ENCODE measurements around the gene NAA10. TPM values are rescaled to one million over a fixed set of nuclear protein-coding genes. Genes with fewer than 3 reads are reported as not detected.
A peak's percentile ranks its signal among the peaks of the same experiment; 100 is the strongest.

The NAA10 gene
- total RNA-seq, 2 experiments from 2014 or later, result 98.9 to 106 TPM

- Mint-ChIP-seq H3K4me3 (peak overlapping the region; percentile 88), H3K27me3 (ENCODE audit: low read depth) (no peaks in the 10 kb centered on the region), H3K36me3 (ENCODE audit: low read depth) (peaks cover 20% of the 10 kb centered on the region), H3K4me1 (ENCODE audit: low read depth) (peaks cover 31% of the 10 kb centered on the region), H3K27ac (peak overlapping the region; percentile 85), H3K9me3 (ENCODE audit: insufficient read depth) (no peaks in the 10 kb centered on the region)
- ATAC-seq (no peak), DNase-seq (no peak)
- ChIA-PET POLR2A (interaction anchor here (0.9 kb wide), 1 partner anchor 36 kb away, joined by 3 read pairs; no protein-coding TSS in a partner anchor), CTCF (interaction anchor here (1.2 to 1.8 kb wide), 2 partner anchors 13 to 23 kb away, joined by 4 to 12 read pairs; no protein-coding TSS in a partner anchor)
These were observed 1.1 kb downstream of the NAA10 start for GRCh38 chrX:153933748-153934147.

DNA sequence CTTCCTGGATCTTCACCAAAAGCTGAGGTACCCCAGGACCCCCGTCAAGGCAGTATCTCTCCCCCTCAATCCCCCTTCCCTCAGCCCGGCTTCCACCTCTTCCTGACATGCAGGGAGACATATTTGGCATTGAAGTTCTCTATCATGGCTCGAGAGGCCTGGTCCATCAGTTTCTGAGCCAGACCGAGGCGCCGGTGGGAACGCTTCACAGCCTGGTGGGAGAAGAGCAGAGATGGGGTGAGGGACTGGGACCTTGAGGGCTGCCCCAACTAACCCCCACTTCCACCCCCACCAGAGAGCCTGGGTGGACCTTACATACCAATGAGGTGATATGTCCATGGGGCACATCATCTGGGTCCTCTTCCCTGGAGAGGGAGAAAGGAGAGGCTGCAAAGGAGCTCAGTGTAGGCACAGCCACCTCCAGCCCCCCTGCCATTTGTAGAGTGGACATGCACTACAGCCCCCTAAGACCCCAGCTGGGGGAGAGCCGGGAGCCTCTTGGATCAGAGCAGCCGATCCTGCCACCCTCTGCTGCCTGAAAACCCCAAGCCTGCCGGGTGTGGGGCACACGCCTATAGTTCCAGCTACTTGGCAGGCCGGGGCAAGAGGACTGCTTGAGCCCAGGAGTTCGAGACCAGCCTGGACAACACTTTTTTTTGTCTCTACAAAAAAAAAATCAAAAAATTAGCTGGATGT lies 2.5 kb downstream of the NAA10 start:
- CTCF ChIA-PET, result interaction anchor here (1.5 kb wide), 1 partner anchor 15 kb away, joined by 4 read pairs; no protein-coding TSS in a partner anchor

GRCh38 chrX:153931748-153932147 lies 3.1 kb downstream of the NAA10 start:
- Mint-ChIP-seq H3K4me1 (ENCODE audit: low read depth) (peaks cover 33% of the 10 kb centered on the region), H3K27me3 (ENCODE audit: low read depth) (no peaks in the 10 kb centered on the region), H3K27ac (peak overlapping the region; percentile 72), H3K36me3 (ENCODE audit: low read depth) (peaks cover 20% of the 10 kb centered on the region), H3K9me3 (ENCODE audit: insufficient read depth) (no peaks in the 10 kb centered on the region), H3K4me3 (no peak overlapping the region)
- POLR2A ChIA-PET, result no interaction called here
- CTCF ChIA-PET, result interaction anchor here (1.5 kb wide), 1 partner anchor 15 kb away, joined by 4 read pairs; no protein-coding TSS in a partner anchor
- ATAC-seq, result no peak
- no peak for DNase-seq

More for the DNA sequence above, 2.5 kb downstream of the NAA10 start:
- peaks cover 20% of the 10 kb centered on the region for H3K36me3 Mint-ChIP-seq (ENCODE audit: low read depth)
- H3K4me1 Mint-ChIP-seq (ENCODE audit: low read depth), result peaks cover 33% of the 10 kb centered on the region
- H3K4me3 Mint-ChIP-seq, result no peak overlapping the region
- no peak for DNase-seq
- POLR2A ChIA-PET, result no interaction called here
- H3K27ac Mint-ChIP-seq, result no peak overlapping the region
- ATAC-seq, result no peak
- H3K27me3 Mint-ChIP-seq (ENCODE audit: low read depth), result no peaks in the 10 kb centered on the region
- H3K9me3 Mint-ChIP-seq (ENCODE audit: insufficient read depth), result no peaks in the 10 kb centered on the region

DNA sequence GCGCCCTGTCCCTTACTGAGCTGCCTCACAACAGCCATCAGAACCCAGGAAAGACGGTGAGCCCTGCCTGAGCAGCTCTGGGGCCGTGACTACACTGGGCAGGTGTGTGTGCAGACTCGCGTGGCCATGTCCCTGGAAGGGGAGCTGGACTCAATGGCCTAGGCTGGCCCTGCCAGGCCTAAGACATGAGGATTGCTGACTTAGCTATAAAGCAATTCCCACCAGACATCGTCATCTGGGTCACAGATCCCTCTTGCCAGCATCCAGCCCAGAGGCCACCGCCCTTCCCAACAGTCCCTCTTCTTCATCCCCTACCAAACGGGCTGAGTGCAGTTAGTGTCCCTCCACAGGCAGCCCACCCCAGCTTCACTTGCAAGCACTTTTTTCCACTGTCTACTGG lies 3.7 kb downstream of the NAA10 start:
- peak overlapping the region; percentile 72 for H3K27ac Mint-ChIP-seq
- no peaks in the 10 kb centered on the region for H3K27me3 Mint-ChIP-seq (ENCODE audit: low read depth)
- no peak overlapping the region for H3K4me3 Mint-ChIP-seq
- peaks cover 20% of the 10 kb centered on the region for H3K36me3 Mint-ChIP-seq (ENCODE audit: low read depth)
- H3K4me1 Mint-ChIP-seq (ENCODE audit: low read depth), result peaks cover 31% of the 10 kb centered on the region
- ATAC-seq (no peak), DNase-seq (no peak)
- POLR2A ChIA-PET, result interaction anchor here (9.3 kb wide), 1 partner anchor 17 kb away, joined by 84 read pairs; the partner anchor contains the start of gene RENBP
- H3K9me3 Mint-ChIP-seq (ENCODE audit: insufficient read depth), result no peaks in the 10 kb centered on the region
- CTCF ChIA-PET, result interaction anchor here (10.6 kb wide), 1 partner anchor 18 kb away, joined by 228 read pairs; the partner anchor contains the start of gene RENBP

DNA sequence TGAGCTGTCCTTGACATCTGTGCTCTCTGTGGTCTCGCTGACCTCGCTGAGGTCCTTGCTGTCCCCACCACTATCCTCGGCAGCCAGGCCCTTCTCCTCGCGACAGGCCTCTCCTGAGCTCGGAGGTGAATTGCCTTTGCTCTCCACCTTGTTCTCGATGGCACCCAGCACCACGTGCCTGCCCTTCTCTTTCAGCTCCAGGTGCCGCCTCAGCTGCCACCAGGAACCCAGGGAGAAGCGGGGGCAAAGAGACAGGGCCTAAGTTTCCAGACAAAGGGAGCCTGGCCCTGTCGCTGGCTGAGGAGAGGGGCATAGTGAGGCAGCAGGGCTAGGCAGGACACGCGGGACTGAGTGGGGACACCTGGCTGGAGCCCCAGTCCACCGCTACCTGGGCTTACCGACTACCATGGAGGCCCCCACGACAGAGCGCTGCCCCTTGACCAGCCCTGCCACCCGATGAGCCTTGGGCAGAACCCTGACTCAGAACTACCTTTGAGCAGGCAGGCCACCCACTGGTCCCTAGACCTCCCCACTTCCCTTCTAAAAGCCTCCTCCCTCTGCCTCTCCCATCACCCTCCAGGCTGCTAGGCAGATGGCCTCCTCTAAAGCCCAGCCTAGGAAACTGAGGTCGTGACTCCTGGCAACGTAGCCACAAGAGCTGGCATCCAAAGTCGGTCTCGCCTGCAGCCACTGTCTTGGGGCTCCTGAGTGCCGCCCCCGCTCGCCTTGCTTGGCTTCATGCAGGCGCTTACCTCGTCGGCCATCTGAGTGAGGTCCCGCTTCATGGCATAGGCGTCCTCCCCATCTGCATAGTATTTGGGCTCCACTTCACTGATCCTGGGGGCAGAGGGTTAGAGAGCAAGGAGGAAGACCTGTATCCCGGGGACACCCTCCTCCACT lies 4.6 kb downstream of the NAA10 start:
- no peak for DNase-seq
- no peak overlapping the region for H3K4me3 Mint-ChIP-seq
- ChIA-PET POLR2A (interaction anchor here (9.3 kb wide), 1 partner anchor 17 kb away, joined by 84 read pairs; the partner anchor contains the start of gene RENBP), CTCF (interaction anchor here (10.6 kb wide), 1 partner anchor 19 kb away, joined by 228 read pairs; the partner anchor contains the start of gene RENBP)
- no peak for ATAC-seq
- H3K36me3 Mint-ChIP-seq (ENCODE audit: low read depth), result peaks cover 23% of the 10 kb centered on the region
- no peaks in the 10 kb centered on the region for H3K9me3 Mint-ChIP-seq (ENCODE audit: insufficient read depth)
- peaks cover 28% of the 10 kb centered on the region for H3K4me1 Mint-ChIP-seq (ENCODE audit: low read depth)
- H3K27me3 Mint-ChIP-seq (ENCODE audit: low read depth), result no peaks in the 10 kb centered on the region
- H3K27ac Mint-ChIP-seq, result no peak overlapping the region

DNA sequence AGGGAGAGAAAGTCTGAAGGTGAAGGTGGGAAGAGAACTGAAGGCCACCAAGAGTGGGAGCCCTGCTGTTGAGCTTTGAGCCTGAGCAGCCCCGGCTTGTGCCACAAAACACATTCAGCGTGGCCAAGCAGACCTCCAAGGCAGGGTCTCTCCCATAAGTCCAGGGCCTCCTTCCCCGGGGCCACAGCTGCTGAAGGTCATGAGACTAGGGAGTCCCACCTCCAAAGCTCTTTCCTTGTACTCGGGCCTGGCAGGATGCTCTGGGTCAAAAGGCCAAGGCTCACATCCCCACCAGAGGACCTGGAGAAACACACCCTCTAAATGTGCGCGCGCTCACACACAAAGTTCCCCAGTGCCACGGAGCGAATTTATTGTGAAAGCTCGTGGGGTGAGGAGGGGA lies 5.3 kb downstream of the NAA10 start:
- H3K27ac Mint-ChIP-seq, result peak overlapping the region; percentile 94
- H3K9me3 Mint-ChIP-seq (ENCODE audit: insufficient read depth), result no peaks in the 10 kb centered on the region
- H3K36me3 Mint-ChIP-seq (ENCODE audit: low read depth), result peaks cover 29% of the 10 kb centered on the region
- ChIA-PET CTCF (interaction anchor here (10.6 kb wide), 1 partner anchor 19 kb away, joined by 228 read pairs; the partner anchor contains the start of gene RENBP), POLR2A (interaction anchor here (1.0 to 9.3 kb wide), 2 partner anchors 10 to 18 kb away, joined by 3 to 84 read pairs; partner anchors contain the start of gene RENBP)
- peaks cover 28% of the 10 kb centered on the region for H3K4me1 Mint-ChIP-seq (ENCODE audit: low read depth)
- no peaks in the 10 kb centered on the region for H3K27me3 Mint-ChIP-seq (ENCODE audit: low read depth)
- DNase-seq (no peak), ATAC-seq (no peak)
- H3K4me3 Mint-ChIP-seq, result peak overlapping the region; percentile 86

DNA sequence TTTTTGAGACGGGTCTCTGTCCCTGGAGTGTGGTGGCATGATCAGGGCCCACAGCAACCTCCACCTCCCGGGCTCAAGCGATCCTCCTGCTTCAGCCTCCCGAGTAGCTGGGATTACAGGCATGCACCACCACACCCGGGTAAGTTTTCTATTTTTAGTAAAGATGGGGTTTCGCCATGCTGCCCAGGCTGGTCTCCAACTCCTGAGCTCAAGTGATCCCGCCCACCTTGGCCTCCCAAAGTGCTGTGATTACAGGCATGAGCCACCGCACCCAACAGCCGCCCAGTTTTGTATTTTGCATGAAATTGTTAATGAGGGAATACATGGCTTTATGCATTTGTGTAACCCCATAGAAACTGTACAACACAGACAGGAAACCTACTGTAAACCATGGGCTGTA lies 6.0 kb downstream of the NAA10 start:
- ChIA-PET CTCF (interaction anchor here (1.0 to 10.6 kb wide), 4 partner anchors 13 to 165 kb away, joined by 3 to 228 read pairs (median 4); partner anchors contain the start of genes PLXNB3 and RENBP), POLR2A (interaction anchor here (0.7 to 9.3 kb wide), 6 partner anchors 8 to 41 kb away, joined by 3 to 90 read pairs (median 4); partner anchors contain the start of genes HCFC1, RENBP and TMEM187)
- Mint-ChIP-seq H3K27me3 (ENCODE audit: low read depth) (no peaks in the 10 kb centered on the region), H3K9me3 (ENCODE audit: insufficient read depth) (no peaks in the 10 kb centered on the region), H3K4me1 (ENCODE audit: low read depth) (peaks cover 28% of the 10 kb centered on the region), H3K27ac (peak overlapping the region; percentile 94), H3K4me3 (peak overlapping the region; percentile 86), H3K36me3 (ENCODE audit: low read depth) (peaks cover 36% of the 10 kb centered on the region)
- no peak for ATAC-seq
- DNase-seq, result no peak

DNA sequence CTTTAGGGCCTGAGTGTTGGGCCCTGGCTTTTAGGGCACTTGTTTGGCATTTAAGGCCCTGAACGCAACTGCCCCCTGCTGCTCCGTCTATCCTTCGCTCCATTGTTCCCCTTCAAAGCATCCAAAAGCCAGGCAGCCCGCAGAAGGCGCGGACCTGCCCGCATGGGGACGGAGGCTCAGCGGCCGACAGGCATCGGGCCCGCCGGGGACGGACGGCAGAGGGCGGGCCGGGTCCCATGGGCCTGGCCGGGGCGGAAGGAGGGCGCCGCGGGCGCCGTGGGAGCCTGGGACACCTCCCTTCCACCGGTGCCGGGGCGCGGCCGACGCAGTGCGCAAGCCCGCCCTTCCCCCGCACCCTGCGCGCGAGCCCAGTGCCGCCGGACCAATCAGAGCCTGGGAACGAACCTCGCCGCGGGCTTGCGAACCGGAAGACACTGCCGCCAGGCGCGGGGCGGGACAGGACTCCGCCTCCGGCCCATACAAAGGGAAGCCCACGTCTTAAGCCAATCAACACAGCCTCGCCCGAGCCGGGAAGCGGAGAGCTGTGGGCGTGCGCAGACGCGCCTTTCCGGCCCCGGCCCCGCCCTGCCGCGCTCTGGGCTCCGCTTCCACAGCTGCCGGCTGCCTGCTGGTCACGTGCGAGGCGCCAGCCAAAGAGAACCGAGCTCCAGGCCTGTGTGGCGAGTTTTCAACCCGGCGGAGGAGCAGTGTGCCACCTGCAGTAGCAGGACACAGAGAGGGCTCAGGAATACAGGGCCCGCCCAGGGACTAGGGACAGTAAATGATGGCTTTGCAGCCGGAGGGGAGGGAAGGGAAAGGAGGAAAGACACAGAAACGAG lies 6.7 kb downstream of the NAA10 start:
- peak overlapping the region; percentile 98 for H3K27ac Mint-ChIP-seq
- no peaks in the 10 kb centered on the region for H3K9me3 Mint-ChIP-seq (ENCODE audit: insufficient read depth)
- H3K27me3 Mint-ChIP-seq (ENCODE audit: low read depth), result no peaks in the 10 kb centered on the region

GRCh38 chrX:153927672-153927921 lies 7.2 kb downstream of the NAA10 start:
- ChIA-PET CTCF (interaction anchor here (1.3 to 10.6 kb wide), 4 partner anchors 12 to 162 kb away, joined by 3 to 228 read pairs (median 20); partner anchors contain the start of genes HCFC1, RENBP and TMEM187), POLR2A (interaction anchor here (0.6 to 9.3 kb wide), 9 partner anchors 12 to 167 kb away, joined by 3 to 90 read pairs (median 5); partner anchors contain the start of genes HCFC1, RENBP and TMEM187)
- H3K36me3 Mint-ChIP-seq (ENCODE audit: low read depth), result peaks cover 47% of the 10 kb centered on the region
- no peaks in the 10 kb centered on the region for H3K9me3 Mint-ChIP-seq (ENCODE audit: insufficient read depth)
- peak overlapping the region; percentile 98 for H3K27ac Mint-ChIP-seq
- H3K27me3 Mint-ChIP-seq (ENCODE audit: low read depth), result no peaks in the 10 kb centered on the region
- ATAC-seq (peak; percentile 1), DNase-seq (peak; percentile 44)
- peaks cover 31% of the 10 kb centered on the region for H3K4me1 Mint-ChIP-seq (ENCODE audit: low read depth)
- peak overlapping the region; percentile 84 for H3K4me3 Mint-ChIP-seq

More for the DNA sequence above, 6.7 kb downstream of the NAA10 start:
- CTCF ChIA-PET, result interaction anchor here (1.0 to 10.6 kb wide), 6 partner anchors 11 to 164 kb away, joined by 3 to 228 read pairs (median 4); partner anchors contain the start of genes HCFC1, PLXNB3, RENBP and TMEM187
- Mint-ChIP-seq H3K4me1 (ENCODE audit: low read depth) (peaks cover 28% of the 10 kb centered on the region), H3K36me3 (ENCODE audit: low read depth) (peaks cover 42% of the 10 kb centered on the region), H3K4me3 (peak overlapping the region; percentile 86)
- POLR2A ChIA-PET, result interaction anchor here (0.6 to 9.3 kb wide), 10 partner anchors 9 to 167 kb away, joined by 3 to 90 read pairs (median 4); partner anchors contain the start of genes HCFC1, RENBP and TMEM187
- peak; percentile 85 for ATAC-seq
- DNase-seq, result peak; percentile 94

- ChIA-PET CTCF (interaction anchor here (0.8 to 10.6 kb wide), 4 partner anchors 13 to 446 kb away, joined by 3 to 228 read pairs (median 20); partner anchors contain the start of genes HCFC1, RENBP and TMEM187), POLR2A (interaction anchor here (0.6 to 9.3 kb wide), 15 partner anchors 9 to 168 kb away, joined by 3 to 90 read pairs (median 4); partner anchors contain the start of genes HCFC1, RENBP and TMEM187)
- ATAC-seq, result peak; percentile 42
- peaks cover 36% of the 10 kb centered on the region for H3K4me1 Mint-ChIP-seq (ENCODE audit: low read depth)
- peak; percentile 87 for DNase-seq
- no peaks in the 10 kb centered on the region for H3K9me3 Mint-ChIP-seq (ENCODE audit: insufficient read depth)
- no peaks in the 10 kb centered on the region for H3K27me3 Mint-ChIP-seq (ENCODE audit: low read depth)
- peaks cover 51% of the 10 kb centered on the region for H3K36me3 Mint-ChIP-seq (ENCODE audit: low read depth)
- H3K4me3 Mint-ChIP-seq, result peak overlapping the region; percentile 84
- peak overlapping the region; percentile 98 for H3K27ac Mint-ChIP-seq
These were observed 7.8 kb downstream of the NAA10 start for GRCh38 chrX:153926858-153927671.

All from activated CD8-positive, alpha-beta T cell treated with anti-CD3 and anti-CD28 coated beads, Interleukin-2, amount 10 ng/mL, durations not matched to agents 7 days and 5 days (primary cell).